HepG2 (cell line): ENCODE results near the gene MXRA8. TPM values are rescaled to one million over a fixed set of nuclear protein-coding genes. Genes with fewer than 3 reads are reported as not detected.
A peak's percentile ranks its signal among the peaks of the same experiment; 100 is the strongest.

Experiments
- CCAR2 ChIP-seq: fragments of 200-400 bp; formaldehyde crosslinking; optimal IDR thresholded peaks from 2 replicates; pipeline ENCODE3; 2018; ENCODE audit warnings: low read depth, mild to moderate bottlenecking, low read length, moderate library complexity
- CERS6 ChIP-seq: sonication (generic); formaldehyde crosslinking; IDR thresholded peaks from 2 replicates; pipeline ENCODE4 v1.5.0; 2020; ENCODE audit warnings: missing genetic modification reagents
- DZIP1 ChIP-seq: sonication (generic); formaldehyde crosslinking; IDR thresholded peaks from 2 replicates; pipeline ENCODE4 v1.5.0; 2020; ENCODE audit warnings: mild to moderate bottlenecking, missing genetic modification reagents
- GABPA ChIP-seq, 2 experiments: IDR thresholded peaks; 2 replicates each; pipeline ENCODE4 v1.6.1; 2011 to 2016; ENCODE audit warnings: low read depth in 2 of 2, low read length in 1 of 2, missing biosample characterization in 1 of 2, missing genetic modification characterization in 1 of 2
- NCOA5 ChIP-seq: sonication (generic); formaldehyde crosslinking; IDR thresholded peaks from 2 replicates; pipeline ENCODE4 v1.4.0; 2020; ENCODE audit warnings: missing genetic modification reagents
- RBFOX2 ChIP-seq: fragments of 200-400 bp; formaldehyde crosslinking; IDR thresholded peaks from 2 replicates; pipeline ENCODE4 v1.6.1; 2017; ENCODE audit warnings: low read depth, mild to moderate bottlenecking, low read length
- SAFB2 ChIP-seq: sonication (generic); formaldehyde crosslinking; IDR thresholded peaks from 2 replicates; pipeline ENCODE4 v1.5.1; 2020; ENCODE audit warnings: missing genetic modification reagents, low read depth, mild to moderate bottlenecking, borderline replicate concordance
- SNAPC2 ChIP-seq: sonication (generic); formaldehyde crosslinking; IDR thresholded peaks from 2 replicates; pipeline ENCODE4 v1.8.1; 2022; ENCODE audit warnings: mild to moderate bottlenecking, missing genetic modification reagents
- ZFP62 ChIP-seq: sonication (generic); formaldehyde crosslinking; IDR thresholded peaks from 2 replicates; pipeline ENCODE4 v1.4.0; 2020; ENCODE audit warnings: missing genetic modification reagents
- ZNF160 ChIP-seq: sonication (generic); formaldehyde crosslinking; IDR thresholded peaks from 2 replicates; pipeline ENCODE4 v1.8.0; 2022; ENCODE audit warnings: mild to moderate bottlenecking, inconsistent platforms, missing genetic modification reagents
- ZNF318 ChIP-seq: sonication (generic); formaldehyde crosslinking; IDR thresholded peaks from 2 replicates; pipeline ENCODE4 v1.4.0; 2020; ENCODE audit warnings: mild to moderate bottlenecking, missing genetic modification reagents
- ZNF337 ChIP-seq: sonication (generic); formaldehyde crosslinking; IDR thresholded peaks from 2 replicates; pipeline ENCODE4 v1.5.1; 2020; ENCODE audit warnings: missing genetic modification reagents, low read depth, mild to moderate bottlenecking, borderline replicate concordance
- ZNF552 ChIP-seq: sonication (generic); formaldehyde crosslinking; IDR thresholded peaks from 2 replicates; pipeline ENCODE4 v1.9.0; 2022; ENCODE audit warnings: missing genetic modification reagents, mild to moderate bottlenecking, borderline replicate concordance
- ZNF562 ChIP-seq: sonication (generic); formaldehyde crosslinking; IDR thresholded peaks from 2 replicates; pipeline ENCODE4 v1.8.0; 2022; ENCODE audit warnings: missing genetic modification reagents, borderline replicate concordance
- ZNF780A ChIP-seq: sonication (generic); formaldehyde crosslinking; IDR thresholded peaks from 2 replicates; pipeline ENCODE4 v1.8.0; 2022; ENCODE audit warnings: mild to moderate bottlenecking, missing genetic modification reagents, moderate library complexity
- polyA plus RNA-seq, 8 experiments: library from polyadenylated mRNA; depleted of rRNA in 3 of 8; stranded (reverse) in 7 of 8; unstranded in 1 of 8; fragments of >200 nt; fragmentation: Illumina TruSeq in 4 of 8; extraction: Trizol in 4 of 8; gene quantifications; 2 replicates each; pipeline versions ENCODE4 v1.2.1 to v1.2.3, GENCODE V29; 2011 to 2016; ENCODE audit warnings: low read depth in 4 of 8, missing spikeins in 1 of 8, mixed read lengths in 1 of 8; ENCODE audit not compliant: insufficient read depth in 1 of 8
- total RNA-seq, 5 experiments: library from RNA; depleted of rRNA; stranded (reverse); fragments of >200 nt; fragmentation: Illumina TruSeq; extraction: Trizol; gene quantifications; 2 replicates each; pipeline ENCODE4 v1.2.3, GENCODE V29; 2016; ENCODE audit warnings: low read depth in 1 of 5

The MXRA8 gene
- total and polyA plus RNA-seq, 2 of the 13 experiments (the other 11 are each of a cell fraction or from before 2014, with no cell fraction given): 19.8 to 44.8 TPM

GRCh38 chr1:1359664-1360468 lies 1.5 kb upstream of the MXRA8 start (continued):
- no peak for TF ChIP-seq ZNF318 (CRISPR knock-in tag)
- TF ChIP-seq ZNF337 (CRISPR knock-in tag): no peak
- no peak for TF ChIP-seq CERS6 (CRISPR knock-in tag)
- no peak for TF ChIP-seq NCOA5 (CRISPR knock-in tag)
- no peak for TF ChIP-seq SAFB2 (CRISPR knock-in tag)
- TF ChIP-seq GABPA (IDR thresholded peaks at IDR 0.05; ENCODE audit: low read depth, low read length): no peak
- no peak for TF ChIP-seq GABPA (CRISPR knock-in tag; IDR thresholded peaks at IDR 0.05; ENCODE audit: low read depth)
- peak; percentile 82 for TF ChIP-seq RBFOX2
- TF ChIP-seq ZNF562: no peak
- no peak for TF ChIP-seq DZIP1 (CRISPR knock-in tag)
- peak; percentile 53; the same call in 1 of the 2 replicates for TF ChIP-seq ZNF552 (CRISPR knock-in tag)
- no peak for TF ChIP-seq ZFP62 (CRISPR knock-in tag)
- TF ChIP-seq ZNF780A (CRISPR knock-in tag): no peak
- no peak for TF ChIP-seq CCAR2
- TF ChIP-seq SNAPC2 (CRISPR knock-in tag): peak; percentile 92
- TF ChIP-seq ZNF160 (CRISPR knock-in tag): no peak
